ENCODE results near the gene TNFAIP1.

- TF ChIP-seq CTCF (IDR thresholded peaks at IDR 0.05) (no peak), ZFX (IDR thresholded peaks at IDR 0.05; ENCODE audit: borderline replicate concordance) (no peak)
Measured at GRCh38 chr17:28327709-28328108, 7.9 kb upstream of the TNFAIP1 start.
